ENCODE measurements around the gene MDH1.
"Not testable (repeated sequence)": the region's sequence is repeated elsewhere in the genome, so short reads cannot be mapped to it uniquely, and the experiment has no call there.

Gene MDH1

GRCh38 chr2:63589148-63589958 lies 590 bp downstream of the MDH1 start:
- no peak for DNase-seq

GRCh38 chr2:63590626-63591408 lies 2.1 kb downstream of the MDH1 start:
- no peak for DNase-seq

- DNase-seq, result no peak
These were observed 2.9 kb downstream of the MDH1 start for GRCh38 chr2:63591566-63592175.

GRCh38 chr2:63594660-63595059 lies 5.9 kb downstream of the MDH1 start:
- DNase-seq, result no peak

GRCh38 chr2:63596401-63596883 lies 7.7 kb downstream of the MDH1 start:
- no peak for DNase-seq

GRCh38 chr2:63598981-63599380 lies 10.2 kb downstream of the MDH1 start:
- no peak for DNase-seq

- DNase-seq, result no peak
These were observed 12.2 kb downstream of the MDH1 start for GRCh38 chr2:63600881-63601460.

- DNase-seq, result no peak
These were observed 15.9 kb downstream of the MDH1 start for GRCh38 chr2:63604666-63605065.

GRCh38 chr2:63608865-63609264 lies 20.1 kb downstream of the MDH1 start:
- DNase-seq, result not testable (repeated sequence)

- no peak for DNase-seq
These were observed 21.8 kb downstream of the MDH1 start for GRCh38 chr2:63610525-63610924.

- no peak for DNase-seq
These were observed 24.7 kb downstream of the MDH1 start for GRCh38 chr2:63613391-63613901.

GRCh38 chr2:63614448-63614968 lies 25.7 kb downstream of the MDH1 start:
- no peak for DNase-seq

GRCh38 chr2:63614983-63615945 lies 26.5 kb downstream of the MDH1 start:
- DNase-seq, result no peak

- DNase-seq, result no peak
These were observed 28.6 kb downstream of the MDH1 start for GRCh38 chr2:63617366-63617765.

GRCh38 chr2:63619328-63619727 lies 30.6 kb downstream of the MDH1 start:
- DNase-seq, result no peak

GRCh38 chr2:63622751-63623150 lies 34.0 kb downstream of the MDH1 start:
- no peak for DNase-seq

GRCh38 chr2:63623763-63624162 lies 35.0 kb downstream of the MDH1 start:
- not testable (repeated sequence) for DNase-seq

GRCh38 chr2:63627866-63628265 lies 39.1 kb downstream of the MDH1 start:
- DNase-seq, result no peak

- DNase-seq, result no peak
These were observed 39.7 kb downstream of the MDH1 start for GRCh38 chr2:63628403-63628942.

GRCh38 chr2:63631501-63631900 lies 42.7 kb downstream of the MDH1 start:
- DNase-seq, result no peak

- no peak for DNase-seq
These were observed 43.6 kb downstream of the MDH1 start for GRCh38 chr2:63632382-63632781.

All from activated CD8-positive, alpha-beta memory T cell treated with anti-CD3 and anti-CD28 coated beads for 24 hours (primary cell).